Ascending aorta (tissue), 2 donors: ENCODE data around the gene KCNJ14. TPM values are rescaled to one million over a fixed set of nuclear protein-coding genes. Genes with fewer than 3 reads are reported as not detected.

ENCODE experiments used
- DNase-seq, 2 donors: peaks; one replicate each; pipeline ENCODE4 v3.0.0-alpha.2; 2019; ENCODE audit warnings: low spot score in 2 of 2
- H3K27ac ChIP-seq, 2 donors: fragments of 200-600 bp; sonication (generic); one replicate each; pipeline ENCODE4 v1.5.1; 2016 to 2017; ENCODE audit warnings: mild to moderate bottlenecking in 1 of 2
- H3K27me3 ChIP-seq: fragments of 200-600 bp; sonication (generic); one replicate; pipeline ENCODE4 v1.5.1; 2017
- H3K36me3 ChIP-seq, 2 donors: fragments of 200-600 bp; sonication (generic); one replicate each; pipeline ENCODE4 v1.5.1; 2016
- H3K4me1 ChIP-seq, 2 donors: fragments of 200-600 bp; sonication (generic); one replicate each; pipeline ENCODE4 v1.5.1; 2016 to 2017; ENCODE audit warnings: mild to moderate bottlenecking in 1 of 2
- H3K4me3 ChIP-seq, 2 donors: fragments of 200-600 bp; sonication (generic); one replicate each; pipeline ENCODE4 v1.5.1; 2016 to 2017; ENCODE audit warnings: mild to moderate bottlenecking in 1 of 2
- H3K9me3 ChIP-seq, 2 donors: fragments of 200-600 bp; sonication (generic); one replicate each; pipeline ENCODE4 v1.5.1; 2016
- CTCF ChIP-seq, 3 experiments: fragments of 200-600 bp in 2 of 3; fragments of 450-650 bp in 1 of 3; sonication (generic) in 2 of 3; IDR thresholded peaks; one replicate each; pipeline ENCODE4 v1.5.1; 2016 to 2019; ENCODE audit warnings: antibody characterized with exemption in 3 of 3, mild to moderate bottlenecking in 1 of 3, moderate library complexity in 1 of 3
- intact Hi-C: fragments of 100-400 bp; cut with DNase I; formaldehyde crosslinking; loops from one replicate; pipeline ENCODE4 v1.15.1; 2023
- total RNA-seq: library from RNA; depleted of rRNA; stranded (reverse); fragments of >200 nt; gene quantifications from one replicate; pipeline ENCODE4 v1.1.0, GENCODE V29; 2016

The KCNJ14 gene
- total RNA-seq, 1 donor from 2014 or later: 6.1 TPM

GRCh38 chr19:48506138-48506733 is 50.9 kb downstream of the KCNJ14 start:
- no peak overlapping the region for H3K4me3 ChIP-seq
- DNase-seq: no peak
- no peaks in the 10 kb centered on the region for H3K36me3 ChIP-seq
- no peak overlapping the region for H3K27ac ChIP-seq
- peaks cover 0 to 5% of the 10 kb centered on the region in 2 donors for H3K4me1 ChIP-seq
- peak in 1 of 3 experiments; percentile 37 for TF ChIP-seq CTCF (IDR thresholded peaks at IDR 0.05)
- intact Hi-C loops: loop anchor here (5.0 kb wide), 1 partner anchor 76 kb away; no protein-coding TSS in a partner anchor
- H3K27me3 ChIP-seq: peaks cover under 1% of the 10 kb centered on the region
- no peaks in the 10 kb centered on the region for H3K9me3 ChIP-seq

GRCh38 chr19:48507911-48508439 is 52.6 kb downstream of the KCNJ14 start:
- H3K4me1 ChIP-seq: peaks cover 0 to 7% of the 10 kb centered on the region in 2 donors
- no peak for DNase-seq
- peaks cover 4% of the 10 kb centered on the region for H3K27me3 ChIP-seq
- no peaks in the 10 kb centered on the region for H3K36me3 ChIP-seq
- intact Hi-C loops: loop anchor here (5.0 kb wide), 1 partner anchor 74 kb away; no protein-coding TSS in a partner anchor
- H3K27ac ChIP-seq: no peak overlapping the region
- no peaks in the 10 kb centered on the region for H3K9me3 ChIP-seq
- no peak overlapping the region for H3K4me3 ChIP-seq
- no peak for TF ChIP-seq CTCF (IDR thresholded peaks at IDR 0.05)

GRCh38 chr19:48508729-48509411 is 53.5 kb downstream of the KCNJ14 start:
- intact Hi-C loops: loop anchor here (5.0 kb wide), 1 partner anchor 73 kb away; no protein-coding TSS in a partner anchor
- peaks cover 4% of the 10 kb centered on the region for H3K27me3 ChIP-seq
- no peak overlapping the region for H3K27ac ChIP-seq
- TF ChIP-seq CTCF (IDR thresholded peaks at IDR 0.05): no peak
- no peak for DNase-seq
- peaks cover 0 to 13% of the 10 kb centered on the region in 2 donors for H3K4me1 ChIP-seq
- no peak overlapping the region for H3K4me3 ChIP-seq
- no peaks in the 10 kb centered on the region for H3K9me3 ChIP-seq
- H3K36me3 ChIP-seq: no peaks in the 10 kb centered on the region

GRCh38 chr19:48509467-48510194 is 54.3 kb downstream of the KCNJ14 start:
- intact Hi-C loops: loop anchor here (1.0 to 5.0 kb wide), 2 partner anchors 73 to 110 kb away; partner anchors contain the start of genes RPL18 and SPHK2
- no peaks in the 10 kb centered on the region for H3K9me3 ChIP-seq
- H3K27ac ChIP-seq: no peak overlapping the region
- peaks cover 4% of the 10 kb centered on the region for H3K27me3 ChIP-seq
- H3K4me3 ChIP-seq: no peak overlapping the region
- H3K4me1 ChIP-seq: peaks cover 0 to 15% of the 10 kb centered on the region in 2 donors
- DNase-seq: no peak
- no peak for TF ChIP-seq CTCF (IDR thresholded peaks at IDR 0.05)
- H3K36me3 ChIP-seq: no peaks in the 10 kb centered on the region

- Histone ChIP-seq H3K36me3 (no peaks in the 10 kb centered on the region), H3K4me1 (peaks cover 0 to 15% of the 10 kb centered on the region in 2 donors), H3K9me3 (no peaks in the 10 kb centered on the region), H3K4me3 (peak overlapping the region; percentile 45 to 59), H3K27me3 (peaks cover 4% of the 10 kb centered on the region), H3K27ac (no peak overlapping the region)
- DNase-seq: peak in 1 of 2 donors; percentile 81
- intact Hi-C loops: loop anchor here (1.0 kb wide), 2 partner anchors 17 to 109 kb away; partner anchors contain the start of genes RPL18 and SPHK2
- TF ChIP-seq CTCF (IDR thresholded peaks at IDR 0.05): no peak
Observed at GRCh38 chr19:48510421-48511268, 55.3 kb downstream of the KCNJ14 start.
